GM12873 (cell line): ENCODE measurements around the gene HVCN1.

Experiments
- TF ChIP-seq, protein P1 (sequence below): IDR thresholded peaks from 2 replicates; pipeline ENCODE4 v1.5.1; 2012; ENCODE audit warnings: low read depth, mild to moderate bottlenecking, moderate library complexity, low read length, control low read depth; ENCODE audit not compliant: insufficient read depth; ENCODE audit errors: missing control alignments

The HVCN1 gene

DNA sequence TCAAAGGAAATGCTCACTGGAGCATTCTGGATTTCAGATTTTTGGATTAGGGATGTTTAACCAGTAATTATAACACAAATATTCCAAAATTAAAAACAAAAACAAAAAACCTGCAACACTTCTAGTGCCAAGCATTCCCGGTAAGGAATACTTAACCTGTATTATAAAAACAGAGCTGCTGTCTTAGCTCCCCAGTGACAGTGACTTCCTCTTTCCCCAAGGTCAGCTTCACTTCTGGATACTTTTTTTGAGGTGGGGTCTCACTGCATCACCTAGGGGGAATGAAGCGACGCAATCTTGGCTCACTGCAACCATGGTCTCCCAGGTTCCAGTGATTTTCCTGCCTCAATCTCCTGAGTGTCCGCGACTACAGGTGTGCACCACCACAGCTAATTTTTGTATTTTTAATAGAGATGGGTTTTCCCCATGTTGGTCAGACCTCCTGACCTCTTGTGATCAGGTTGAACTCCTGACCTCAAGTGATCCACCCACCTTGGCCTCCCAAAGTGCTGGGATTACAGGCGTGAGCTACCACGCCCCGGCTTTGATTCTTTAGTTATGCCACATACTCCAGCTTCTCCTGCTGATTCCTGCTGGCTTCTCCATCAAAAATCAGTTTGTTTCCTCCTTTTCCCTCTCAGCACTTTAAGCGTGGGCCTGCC lies 37.9 kb upstream of the HVCN1 start:
- TF ChIP-seq, protein P1, sequence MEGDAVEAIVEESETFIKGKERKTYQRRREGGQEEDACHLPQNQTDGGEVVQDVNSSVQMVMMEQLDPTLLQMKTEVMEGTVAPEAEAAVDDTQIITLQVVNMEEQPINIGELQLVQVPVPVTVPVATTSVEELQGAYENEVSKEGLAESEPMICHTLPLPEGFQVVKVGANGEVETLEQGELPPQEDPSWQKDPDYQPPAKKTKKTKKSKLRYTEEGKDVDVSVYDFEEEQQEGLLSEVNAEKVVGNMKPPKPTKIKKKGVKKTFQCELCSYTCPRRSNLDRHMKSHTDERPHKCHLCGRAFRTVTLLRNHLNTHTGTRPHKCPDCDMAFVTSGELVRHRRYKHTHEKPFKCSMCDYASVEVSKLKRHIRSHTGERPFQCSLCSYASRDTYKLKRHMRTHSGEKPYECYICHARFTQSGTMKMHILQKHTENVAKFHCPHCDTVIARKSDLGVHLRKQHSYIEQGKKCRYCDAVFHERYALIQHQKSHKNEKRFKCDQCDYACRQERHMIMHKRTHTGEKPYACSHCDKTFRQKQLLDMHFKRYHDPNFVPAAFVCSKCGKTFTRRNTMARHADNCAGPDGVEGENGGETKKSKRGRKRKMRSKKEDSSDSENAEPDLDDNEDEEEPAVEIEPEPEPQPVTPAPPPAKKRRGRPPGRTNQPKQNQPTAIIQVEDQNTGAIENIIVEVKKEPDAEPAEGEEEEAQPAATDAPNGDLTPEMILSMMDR = no peak

DNA sequence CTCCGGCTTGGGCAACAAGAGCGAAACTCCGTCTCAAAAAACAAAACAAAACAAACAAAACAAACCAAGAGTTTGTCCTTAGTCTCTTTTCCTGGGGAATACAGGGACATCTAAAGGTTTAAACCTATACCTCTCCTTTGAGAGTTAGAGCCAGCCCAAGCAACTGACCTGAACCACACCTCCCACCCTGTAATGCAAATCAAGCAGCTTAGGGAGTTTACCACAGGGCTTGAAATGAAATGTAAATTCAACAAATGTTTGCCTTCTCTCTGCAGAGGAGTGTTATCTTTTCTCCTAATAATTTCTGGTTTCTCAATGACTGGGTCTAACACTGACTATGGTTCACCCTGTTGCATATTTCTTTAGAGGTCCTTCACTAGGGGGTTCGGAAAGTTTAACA lies 37.1 kb upstream of the HVCN1 start:
- TF ChIP-seq, protein P1 = no peak

DNA sequence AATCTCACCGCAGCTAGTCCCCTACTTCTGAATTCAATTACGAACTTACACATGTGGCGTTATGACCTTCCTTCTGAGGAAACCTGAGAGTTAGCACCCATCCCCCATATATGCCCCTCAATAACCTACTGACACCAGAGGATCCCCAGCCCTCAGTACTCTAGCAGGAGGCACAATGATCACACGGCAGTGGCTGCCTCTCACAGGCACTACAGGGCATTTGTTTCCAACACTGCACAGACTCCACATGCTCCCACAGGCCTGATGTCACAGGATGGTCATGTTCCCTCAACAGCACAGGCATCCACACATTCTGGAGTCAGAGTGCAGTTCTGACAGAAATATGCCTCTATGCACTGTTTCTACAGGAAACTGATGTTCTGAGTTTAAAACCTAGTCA lies 36.4 kb upstream of the HVCN1 start:
- TF ChIP-seq, protein P1 = no peak

DNA sequence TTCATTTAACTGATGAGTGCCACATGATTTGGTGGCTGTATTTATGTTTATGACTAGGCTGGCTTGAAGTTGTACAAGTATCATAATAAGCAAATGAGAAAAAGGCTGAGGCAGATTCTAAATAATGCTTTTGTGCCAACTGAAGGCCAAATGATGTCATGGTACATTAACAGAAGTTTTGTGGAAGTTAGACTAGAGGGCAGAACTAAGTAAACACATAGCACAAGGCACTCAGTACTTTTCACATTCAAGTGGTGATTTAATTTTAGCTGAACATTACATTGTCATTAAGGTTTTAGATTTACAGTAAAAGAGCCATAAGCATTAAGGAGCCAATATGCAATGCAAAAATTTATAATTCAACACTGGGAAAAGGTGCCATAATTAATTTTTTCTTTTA lies 32.7 kb upstream of the HVCN1 start:
- TF ChIP-seq, protein P1 = no peak

DNA sequence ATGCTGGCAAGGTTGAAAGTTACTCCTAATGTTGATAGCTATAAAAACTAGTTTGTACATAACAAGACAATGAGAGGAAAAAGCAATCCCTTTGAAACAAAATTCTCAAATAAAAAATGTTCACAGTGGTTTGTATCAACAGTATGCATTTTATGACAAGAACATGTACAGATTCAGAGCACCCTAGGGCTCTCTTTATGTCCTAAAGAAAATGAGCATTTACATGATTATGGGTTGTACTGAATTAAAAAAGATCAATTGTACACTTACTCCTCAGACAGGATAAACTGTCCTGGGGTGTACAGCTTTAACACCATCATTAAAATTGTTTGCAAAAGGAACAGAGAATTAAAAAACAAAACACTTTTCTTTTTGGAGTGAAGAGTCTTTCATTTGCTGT lies 31.6 kb upstream of the HVCN1 start:
- TF ChIP-seq, protein P1 = no peak

DNA sequence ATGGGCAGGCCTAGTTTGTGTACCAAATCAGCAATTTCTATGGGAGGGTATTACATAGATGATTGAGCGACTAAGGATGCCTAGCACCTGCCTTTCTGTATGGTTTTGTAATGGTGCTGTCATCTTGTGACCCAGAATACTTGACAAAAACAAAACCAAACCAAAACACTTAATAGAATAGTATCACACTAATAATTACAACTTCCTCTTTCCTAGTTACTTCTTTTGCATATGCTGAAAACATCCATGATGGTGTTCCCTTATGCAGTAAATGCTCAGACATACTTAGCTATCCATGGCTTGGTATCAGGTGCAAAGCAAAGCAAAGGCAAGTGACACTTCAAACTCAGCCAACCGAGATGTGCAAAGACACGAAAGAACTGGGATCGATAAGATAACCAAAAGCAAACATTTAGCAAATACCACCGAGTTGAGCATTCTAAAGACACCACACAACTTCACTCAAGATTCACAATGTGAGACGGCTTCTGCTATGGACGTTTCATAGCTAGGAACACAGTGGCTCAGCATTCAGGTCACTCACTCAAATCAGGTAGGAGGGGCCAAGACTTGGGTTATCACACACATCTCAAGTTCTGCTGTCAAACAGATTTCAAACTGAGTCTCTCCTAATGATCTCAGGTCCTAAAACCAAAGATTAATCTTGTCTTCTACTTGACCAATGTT lies 29.4 kb upstream of the HVCN1 start:
- TF ChIP-seq, protein P1 = no peak

DNA sequence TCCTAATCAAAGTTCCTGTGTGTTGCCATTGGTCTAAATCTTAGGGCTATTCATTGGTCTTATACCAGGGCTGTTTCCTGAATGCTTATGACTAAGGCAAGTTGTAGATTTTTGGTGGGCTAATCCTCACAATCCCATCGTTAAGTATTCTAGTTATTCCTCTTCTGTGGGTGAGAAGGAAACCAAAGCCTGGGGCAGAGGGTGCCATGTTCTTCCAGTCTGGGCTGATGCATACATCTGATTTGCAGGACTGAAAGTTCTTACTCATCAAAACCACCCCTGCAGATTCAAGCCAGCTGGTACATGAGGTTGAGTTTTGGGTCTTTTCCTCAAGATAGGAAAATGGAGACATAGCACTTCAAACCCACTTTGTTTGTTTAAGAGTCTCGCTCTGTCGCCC lies 28.1 kb upstream of the HVCN1 start:
- TF ChIP-seq, protein P1 = no peak
